PC-9 (cell line): ENCODE data around the gene ZMIZ1. TPM values are rescaled to one million over a fixed set of nuclear protein-coding genes. Genes with fewer than 3 reads are reported as not detected.

Experiments
- BruUV-seq: library from RNA; stranded (reverse); fragments of 400-500 nt; replicated peaks from 2 replicates; lab custom pipeline; 2021; lab: Mats Ljungman, UMichigan
- CTCF ChIA-PET: fragments of 300-600 bp; sonication (Branson Sonifier 250); formaldehyde crosslinking; loops from one replicate; lab custom pipeline; 2022; ENCODE audit warnings: antibody characterized with exemption; lab: Charles Lee
- POLR2A ChIA-PET: fragments of 300-600 bp; sonication (Branson Sonifier 250); formaldehyde crosslinking; loops from one replicate; lab custom pipeline; 2022; ENCODE audit warnings: antibody characterized with exemption; ENCODE audit not compliant: unreplicated experiment; lab: Charles Lee
- DNase-seq, 2 experiments: peaks; one replicate each; pipeline versions ENCODE4 v3.0.0 to v3.0.0-alpha.2; 2015 to 2022; ENCODE audit warnings: mixed read lengths in 1 of 2
- H2AFZ ChIP-seq: fragments of 200-600 bp; sonication (generic); 2 replicates; pipeline ENCODE4 v1.8.1; 2017; ENCODE audit warnings: antibody characterized with exemption
- H3F3A ChIP-seq: fragments of 200-600 bp; sonication (generic); 2 replicates; pipeline ENCODE4 v1.8.1; 2017; ENCODE audit warnings: antibody characterized with exemption, mild to moderate bottlenecking, low read depth; ENCODE audit not compliant: insufficient read depth
- H3K27ac ChIP-seq: fragments of 200-600 bp; sonication (generic); 2 replicates; pipeline ENCODE4 v1.6.1; 2016; ENCODE audit warnings: mixed run types
- H3K27me3 ChIP-seq: fragments of 200-600 bp; sonication (generic); 2 replicates; pipeline ENCODE4 v1.6.1; 2016; ENCODE audit warnings: low read depth, mixed run types; ENCODE audit not compliant: insufficient read depth
- H3K36me3 ChIP-seq: fragments of 200-600 bp; sonication (generic); 2 replicates; pipeline ENCODE4 v1.6.1; 2016; ENCODE audit warnings: low read depth, mixed run types
- H3K4me1 ChIP-seq: fragments of 200-600 bp; sonication (generic); replicated peaks from 2 replicates; pipeline ENCODE4 v1.6.1; 2016; ENCODE audit warnings: mixed run types; ENCODE audit not compliant: insufficient read depth
- H3K4me2 ChIP-seq: fragments of 200-600 bp; sonication (generic); 2 replicates; pipeline ENCODE4 v1.6.1; 2017; ENCODE audit warnings: mixed run types
- H3K4me3 ChIP-seq: fragments of 200-600 bp; sonication (generic); 2 replicates; pipeline ENCODE4 v1.6.1; 2016; ENCODE audit warnings: mixed run types
- H3K79me2 ChIP-seq: fragments of 200-600 bp; sonication (generic); 2 replicates; pipeline ENCODE4 v1.6.1; 2017; ENCODE audit warnings: low read depth, mixed run types
- H3K9me2 ChIP-seq: fragments of 200-600 bp; sonication (generic); 2 replicates; pipeline ENCODE4 v1.8.1; 2017; ENCODE audit warnings: mild to moderate bottlenecking; ENCODE audit not compliant: insufficient read depth
- H3K9me3 ChIP-seq: fragments of 200-600 bp; sonication (generic); 2 replicates; pipeline ENCODE4 v1.8.1; 2016; ENCODE audit warnings: low read depth; ENCODE audit not compliant: insufficient read depth
- H4K20me1 ChIP-seq: fragments of 200-600 bp; sonication (generic); 2 replicates; pipeline ENCODE4 v1.8.1; 2017; ENCODE audit not compliant: insufficient read depth
- CTCF ChIP-seq: fragments of 200-600 bp; sonication (generic); conservative IDR thresholded peaks from 2 replicates; pipeline ENCODE4 v1.6.1; 2017; ENCODE audit warnings: mixed run types, antibody characterized with exemption, mild to moderate bottlenecking, moderate library complexity
- EZH2 ChIP-seq: fragments of 200-600 bp; sonication (generic); IDR thresholded peaks from 2 replicates; pipeline ENCODE4 v1.8.0; 2017; ENCODE audit warnings: antibody characterized with exemption, low read depth
- intact Hi-C: fragments of 100-400 bp; cut with micrococcal nuclease; formaldehyde crosslinking; loops from one replicate; pipeline ENCODE4 v1.10.0; 2022; ENCODE audit not compliant: unreplicated experiment
- total RNA-seq: library from RNA; stranded (reverse); gene quantifications from 2 replicates; pipeline ENCODE4 v1.2.3, GENCODE V29; 2021

The ZMIZ1 gene
- total RNA-seq, 1 experiment from 2014 or later: 47.6 TPM

GRCh38 chr10:79061441-79062315 is 7.1 kb upstream of the ZMIZ1 start:
- Histone ChIP-seq H3K27me3 (no peaks in the 10 kb centered on the region), H3K4me2 (no peak overlapping the region)
- intact Hi-C loops: loop anchor here (10.0 kb wide), 1 partner anchor 197 kb away; no protein-coding TSS in a partner anchor

GRCh38 chr10:79063071-79063491 is 5.7 kb upstream of the ZMIZ1 start:
- H4K20me1 ChIP-seq: no peaks in the 10 kb centered on the region
- 0 out of 2 replicates have a peak, but pooled peaks cover 4% of the 10 kb centered on the region for H3F3A ChIP-seq
- H3K9me2 ChIP-seq: no peaks in the 10 kb centered on the region
- no peaks in the 10 kb centered on the region for H3K27me3 ChIP-seq
- POLR2A ChIA-PET: no interaction called here
- no TSS peak for BruUV-seq
- no peak overlapping the region for H3K4me3 ChIP-seq
- H3K9me3 ChIP-seq: no peaks in the 10 kb centered on the region
- no peak overlapping the region for H3K27ac ChIP-seq
- no peaks in the 10 kb centered on the region for H3K36me3 ChIP-seq
- 0 out of 2 replicates have a peak, but pooled peaks cover 11% of the 10 kb centered on the region for H3K4me1 ChIP-seq
- H3K79me2 ChIP-seq: no peaks in the 10 kb centered on the region
- no peak for DNase-seq
- TF ChIP-seq EZH2 (no peak), CTCF (no peak)
- CTCF ChIA-PET: no interaction called here
- intact Hi-C loops: loop anchor here (10.0 kb wide), 1 partner anchor 198 kb away; no protein-coding TSS in a partner anchor
- H3K4me2 ChIP-seq: no peak overlapping the region
- H2AFZ ChIP-seq: no peak overlapping the region

More at GRCh38 chr10:79061441-79062315, 7.1 kb upstream of the ZMIZ1 start:
- no peaks in the 10 kb centered on the region for H4K20me1 ChIP-seq
- CTCF ChIA-PET: no interaction called here
- POLR2A ChIA-PET: no interaction called here
- no peak overlapping the region for H3K4me3 ChIP-seq
- H3K9me2 ChIP-seq: no peaks in the 10 kb centered on the region
- no peaks in the 10 kb centered on the region for H3K36me3 ChIP-seq
- 0 out of 2 replicates have a peak, but pooled peaks cover 4% of the 10 kb centered on the region for H3F3A ChIP-seq
- TF ChIP-seq CTCF (no peak), EZH2 (no peak)
- no peak for DNase-seq
- H2AFZ ChIP-seq: no peak overlapping the region
- no peak overlapping the region for H3K27ac ChIP-seq
- no peaks in the 10 kb centered on the region for H3K9me3 ChIP-seq
- 0 out of 2 replicates have a peak, but pooled peaks cover 6% of the 10 kb centered on the region for H3K4me1 ChIP-seq
- no TSS peak for BruUV-seq
- no peaks in the 10 kb centered on the region for H3K79me2 ChIP-seq

- no peaks in the 10 kb centered on the region for H3K9me3 ChIP-seq
- 0 out of 2 replicates have a peak, but pooled peaks cover 4% of the 10 kb centered on the region for H3F3A ChIP-seq
- TF ChIP-seq EZH2 (no peak), CTCF (no peak)
- intact Hi-C loops: loop anchor here (10.0 kb wide), 1 partner anchor 199 kb away; no protein-coding TSS in a partner anchor
- no peaks in the 10 kb centered on the region for H4K20me1 ChIP-seq
- POLR2A ChIA-PET: no interaction called here
- no peak overlapping the region for H3K27ac ChIP-seq
- H3K9me2 ChIP-seq: no peaks in the 10 kb centered on the region
- no peak for DNase-seq
- H2AFZ ChIP-seq: no peak overlapping the region
- no peak overlapping the region for H3K4me2 ChIP-seq
- no TSS peak for BruUV-seq
- no peaks in the 10 kb centered on the region for H3K27me3 ChIP-seq
- H3K4me1 ChIP-seq: 0 out of 2 replicates have a peak, but pooled peaks cover 13% of the 10 kb centered on the region
- H3K36me3 ChIP-seq: no peaks in the 10 kb centered on the region
- CTCF ChIA-PET: no interaction called here
- H3K4me3 ChIP-seq: no peak overlapping the region
- no peaks in the 10 kb centered on the region for H3K79me2 ChIP-seq
These were observed 4.9 kb upstream of the ZMIZ1 start for GRCh38 chr10:79063661-79064492.
